DOHH2 (cell line): ENCODE measurements around the gene GOLGA1.

Experiments
- EZH2phosphoT487 ChIP-seq: fragments of 200-600 bp; sonication (generic); IDR thresholded peaks from 2 replicates; pipeline ENCODE4 v1.6.1; 2017; ENCODE audit warnings: borderline replicate concordance, mild to moderate bottlenecking, antibody characterized with exemption, low read length, moderate library complexity, mixed read lengths
- TF ChIP-seq, protein P1 (sequence below): fragments of 200-600 bp; sonication (generic); IDR thresholded peaks from one replicate; pipeline ENCODE4 v1.5.1; 2014; ENCODE audit warnings: antibody characterized with exemption, mild to moderate bottlenecking, low read depth, low read length; ENCODE audit not compliant: poor library complexity, severe bottlenecking

GRCh38 chr9:124980431-124980830 lies 39.5 kb upstream of the GOLGA1 start:
- TF ChIP-seq, protein P1, sequence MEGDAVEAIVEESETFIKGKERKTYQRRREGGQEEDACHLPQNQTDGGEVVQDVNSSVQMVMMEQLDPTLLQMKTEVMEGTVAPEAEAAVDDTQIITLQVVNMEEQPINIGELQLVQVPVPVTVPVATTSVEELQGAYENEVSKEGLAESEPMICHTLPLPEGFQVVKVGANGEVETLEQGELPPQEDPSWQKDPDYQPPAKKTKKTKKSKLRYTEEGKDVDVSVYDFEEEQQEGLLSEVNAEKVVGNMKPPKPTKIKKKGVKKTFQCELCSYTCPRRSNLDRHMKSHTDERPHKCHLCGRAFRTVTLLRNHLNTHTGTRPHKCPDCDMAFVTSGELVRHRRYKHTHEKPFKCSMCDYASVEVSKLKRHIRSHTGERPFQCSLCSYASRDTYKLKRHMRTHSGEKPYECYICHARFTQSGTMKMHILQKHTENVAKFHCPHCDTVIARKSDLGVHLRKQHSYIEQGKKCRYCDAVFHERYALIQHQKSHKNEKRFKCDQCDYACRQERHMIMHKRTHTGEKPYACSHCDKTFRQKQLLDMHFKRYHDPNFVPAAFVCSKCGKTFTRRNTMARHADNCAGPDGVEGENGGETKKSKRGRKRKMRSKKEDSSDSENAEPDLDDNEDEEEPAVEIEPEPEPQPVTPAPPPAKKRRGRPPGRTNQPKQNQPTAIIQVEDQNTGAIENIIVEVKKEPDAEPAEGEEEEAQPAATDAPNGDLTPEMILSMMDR: no peak
- no peak for TF ChIP-seq EZH2phosphoT487
